H4 (cell line): ENCODE results near the gene HDAC9. TPM values are rescaled to one million over a fixed set of nuclear protein-coding genes. Genes with fewer than 3 reads are reported as not detected.

ENCODE experiments used
- DNase-seq: peaks from one replicate; pipeline ENCODE4 v3.0.0-alpha.2; 2015; ENCODE audit warnings: low spot score
- total RNA-seq: library from RNA; depleted of rRNA; stranded (reverse); fragments of >200 nt; shearing (Covaris generic); gene quantifications from 2 replicates; pipeline ENCODE4 v1.2.3, GENCODE V29; 2014

The HDAC9 gene
- total RNA-seq, 1 experiment from 2014 or later, result 22.5 TPM

GRCh38 chr7:18844735-18845134, 349.2 kb downstream of the HDAC9 start:
- DNase-seq, result no peak

GRCh38 chr7:18845700-18846099, 350.2 kb downstream of the HDAC9 start:
- no peak for DNase-seq

- peak; percentile 43 for DNase-seq
These were observed 351.2 kb downstream of the HDAC9 start for GRCh38 chr7:18846765-18847215.

- DNase-seq, result no peak
These were observed 353.6 kb downstream of the HDAC9 start for GRCh38 chr7:18849130-18849529.

GRCh38 chr7:18855796-18856195, 360.2 kb downstream of the HDAC9 start:
- DNase-seq, result no peak

- no peak for DNase-seq
These were observed 362.7 kb downstream of the HDAC9 start for GRCh38 chr7:18858232-18858631.

GRCh38 chr7:18859318-18859717, 363.8 kb downstream of the HDAC9 start:
- DNase-seq, result no peak

- DNase-seq, result no peak
These were observed 364.7 kb downstream of the HDAC9 start for GRCh38 chr7:18860221-18860620.

- DNase-seq, result no peak
These were observed 366.1 kb downstream of the HDAC9 start for GRCh38 chr7:18861514-18862118.

GRCh38 chr7:18864967-18865366, 369.4 kb downstream of the HDAC9 start:
- DNase-seq, result no peak

- peak; percentile 96 for DNase-seq
These were observed 370.9 kb downstream of the HDAC9 start for GRCh38 chr7:18866359-18867036.

- DNase-seq, result no peak
These were observed 376.8 kb downstream of the HDAC9 start for GRCh38 chr7:18872344-18872743.

GRCh38 chr7:18873734-18874336, 378.3 kb downstream of the HDAC9 start:
- peak; percentile 67 for DNase-seq

- no peak for DNase-seq
These were observed 379.3 kb downstream of the HDAC9 start for GRCh38 chr7:18874880-18875279.

GRCh38 chr7:18877874-18878273, 382.3 kb downstream of the HDAC9 start:
- no peak for DNase-seq

GRCh38 chr7:18886832-18887231, 391.3 kb downstream of the HDAC9 start:
- DNase-seq, result no peak

- no peak for DNase-seq
These were observed 393.9 kb downstream of the HDAC9 start for GRCh38 chr7:18889436-18889835.

GRCh38 chr7:18890134-18890533, 394.6 kb downstream of the HDAC9 start:
- no peak for DNase-seq

- DNase-seq, result peak; percentile 88
These were observed 395.5 kb downstream of the HDAC9 start for GRCh38 chr7:18890885-18891621.

- no peak for DNase-seq
These were observed 397.6 kb downstream of the HDAC9 start for GRCh38 chr7:18893156-18893555.

- DNase-seq, result no peak
These were observed 398.6 kb downstream of the HDAC9 start for GRCh38 chr7:18894155-18894554.

- no peak for DNase-seq
These were observed 399.9 kb downstream of the HDAC9 start for GRCh38 chr7:18895456-18895855.
